Esophagus (tissue), 2 donors: ENCODE results near the gene SLCO1A2. TPM values are rescaled to one million over a fixed set of nuclear protein-coding genes. Genes with fewer than 3 reads are reported as not detected.

Experiments used
- H3K27ac ChIP-seq, 2 donors: one replicate each; pipeline ENCODE4 v1.5.1; 2013; ENCODE audit warnings: low read depth in 2 of 2, mild to moderate bottlenecking in 2 of 2, inconsistent platforms in 1 of 2, low read length in 1 of 2, moderate library complexity in 1 of 2
- H3K27me3 ChIP-seq, 2 donors: one replicate each; pipeline ENCODE4 v1.6.1; 2013; ENCODE audit warnings: low read length in 2 of 2, control low read depth in 1 of 2, mild to moderate bottlenecking in 1 of 2; ENCODE audit not compliant: insufficient read depth in 2 of 2, control insufficient read depth in 1 of 2
- H3K36me3 ChIP-seq, 2 donors: one replicate each; pipeline ENCODE4 v1.6.1; 2013; ENCODE audit warnings: low read length in 1 of 2; ENCODE audit not compliant: control insufficient read depth in 2 of 2, insufficient read depth in 2 of 2
- H3K4me1 ChIP-seq, 2 donors: one replicate each; pipeline ENCODE4 v1.6.1; 2013; ENCODE audit warnings: low read length in 1 of 2; ENCODE audit not compliant: control insufficient read depth in 2 of 2, insufficient read depth in 2 of 2
- H3K4me3 ChIP-seq, 2 donors: one replicate each; pipeline ENCODE4 v1.5.1; 2013; ENCODE audit warnings: low read length in 2 of 2, mild to moderate bottlenecking in 2 of 2, low read depth in 1 of 2, moderate library complexity in 1 of 2
- H3K9me3 ChIP-seq, 2 donors: one replicate each; pipeline ENCODE4 v1.6.1; 2013; ENCODE audit warnings: mild to moderate bottlenecking in 2 of 2, low read depth in 1 of 2, low read length in 1 of 2, moderate library complexity in 1 of 2; ENCODE audit not compliant: control insufficient read depth in 2 of 2, insufficient read depth in 1 of 2
- WGBS, 2 donors: extraction: QIAGEN DNeasy Blood & Tissue Kit; methylation state at CpG; one replicate each; pipeline ENCODE4 v1.1.7; 2013; 5-methylcytosine and 5-hydroxymethylcytosine counted together
- polyA plus RNA-seq, 2 donors: library from polyadenylated mRNA; stranded (reverse); fragments of 200-250 nt; gene quantifications; one replicate each; pipeline ENCODE4 v1.2.3, GENCODE V29; 2013
- donor health status: healthy with polysubstance abuse.
- donor health status: Bipolar disorder and iron deficiency.

Gene SLCO1A2
- polyA plus RNA-seq, 2 donors = not detected

GRCh38 chr12:21234395-21234794 lies 100.3 kb downstream of the SLCO1A2 start:
- H3K4me1 ChIP-seq = no peaks in the 10 kb centered on the region
- no peak overlapping the region for H3K4me3 ChIP-seq
- 71 to 73% methylated on average over 5 of the region's 5 CpGs for WGBS, 2 donors
- H3K36me3 ChIP-seq = no peaks in the 10 kb centered on the region
- no peak overlapping the region for H3K27ac ChIP-seq
- H3K9me3 ChIP-seq = peaks cover 2 to 3% of the 10 kb centered on the region in 2 donors
- no peaks in the 10 kb centered on the region for H3K27me3 ChIP-seq

DNA sequence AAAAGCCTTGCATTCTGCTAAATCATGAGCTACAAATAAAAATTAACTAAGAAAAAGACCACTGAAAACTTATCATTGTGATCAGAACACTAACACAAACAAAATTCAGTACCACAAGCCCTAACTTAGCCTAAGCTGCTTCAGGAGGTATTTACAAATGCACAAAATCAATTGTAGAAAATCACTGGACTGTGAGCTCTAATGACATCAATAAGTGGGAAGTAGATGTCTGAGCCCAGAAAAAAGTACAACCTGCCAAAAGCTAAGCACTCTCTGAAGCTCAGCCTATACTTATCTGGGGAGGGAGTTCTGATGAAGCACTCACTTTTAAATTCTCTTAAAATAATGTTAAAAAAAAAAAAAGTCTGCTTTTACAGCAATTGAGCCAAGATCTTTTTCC lies 110.8 kb downstream of the SLCO1A2 start:
- no peak overlapping the region for H3K4me3 ChIP-seq
- H3K36me3 ChIP-seq = no peaks in the 10 kb centered on the region

GRCh38 chr12:21221778-21222177 lies 112.9 kb downstream of the SLCO1A2 start:
- Histone ChIP-seq H3K27ac (no peak overlapping the region), H3K27me3 (no peaks in the 10 kb centered on the region), H3K4me3 (no peak overlapping the region), H3K36me3 (no peaks in the 10 kb centered on the region), H3K4me1 (no peaks in the 10 kb centered on the region), H3K9me3 (no peaks in the 10 kb centered on the region)

More for the DNA sequence above, 110.8 kb downstream of the SLCO1A2 start:
- Histone ChIP-seq H3K27ac (no peak overlapping the region), H3K9me3 (no peaks in the 10 kb centered on the region), H3K27me3 (no peaks in the 10 kb centered on the region), H3K4me1 (no peaks in the 10 kb centered on the region)

DNA sequence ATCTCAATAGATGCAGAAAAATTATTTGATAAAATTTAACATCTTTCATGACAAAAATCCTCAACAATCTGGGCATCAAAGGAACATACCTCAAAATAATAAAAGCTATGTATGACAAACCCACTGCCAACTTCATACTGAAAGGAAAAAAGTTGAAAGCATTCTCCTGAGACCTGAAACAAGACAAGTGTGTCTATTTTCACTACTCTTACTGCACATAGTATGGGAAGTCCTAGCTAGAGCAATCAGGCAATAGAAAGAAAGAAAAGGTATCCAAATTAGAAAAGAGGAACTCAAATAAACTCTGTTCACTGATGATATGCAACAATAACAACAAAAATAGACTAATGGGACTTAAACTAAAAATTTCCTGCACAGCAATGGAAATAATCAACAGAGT lies 113.6 kb downstream of the SLCO1A2 start:
- Histone ChIP-seq H3K4me1 (no peaks in the 10 kb centered on the region), H3K9me3 (no peaks in the 10 kb centered on the region), H3K36me3 (no peaks in the 10 kb centered on the region), H3K4me3 (no peak overlapping the region), H3K27ac (no peak overlapping the region), H3K27me3 (no peaks in the 10 kb centered on the region)

DNA sequence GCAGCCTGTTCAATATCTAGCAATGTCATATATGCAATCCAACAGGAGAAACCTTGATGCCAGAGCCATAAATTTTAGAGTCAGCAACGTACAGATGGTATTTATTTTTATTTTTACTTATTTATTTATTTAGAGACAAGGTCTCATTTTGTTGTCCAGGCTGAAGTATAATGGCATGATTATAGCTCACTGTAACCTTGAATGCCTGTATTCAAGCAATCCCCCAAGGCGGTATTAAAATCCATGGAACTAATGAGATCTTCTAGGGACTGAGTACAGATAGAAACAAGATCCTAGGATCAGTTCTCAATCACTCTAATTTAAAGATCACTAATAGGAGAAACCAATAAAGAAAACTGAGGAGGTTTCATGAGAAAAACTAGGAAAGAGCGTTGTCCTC lies 114.5 kb downstream of the SLCO1A2 start:
- Histone ChIP-seq H3K4me3 (no peak overlapping the region), H3K9me3 (no peaks in the 10 kb centered on the region), H3K27ac (no peak overlapping the region), H3K4me1 (no peaks in the 10 kb centered on the region), H3K27me3 (no peaks in the 10 kb centered on the region), H3K36me3 (no peaks in the 10 kb centered on the region)
- WGBS, 2 donors = 67 to 68% methylated on average over 3 of the region's 3 CpGs

DNA sequence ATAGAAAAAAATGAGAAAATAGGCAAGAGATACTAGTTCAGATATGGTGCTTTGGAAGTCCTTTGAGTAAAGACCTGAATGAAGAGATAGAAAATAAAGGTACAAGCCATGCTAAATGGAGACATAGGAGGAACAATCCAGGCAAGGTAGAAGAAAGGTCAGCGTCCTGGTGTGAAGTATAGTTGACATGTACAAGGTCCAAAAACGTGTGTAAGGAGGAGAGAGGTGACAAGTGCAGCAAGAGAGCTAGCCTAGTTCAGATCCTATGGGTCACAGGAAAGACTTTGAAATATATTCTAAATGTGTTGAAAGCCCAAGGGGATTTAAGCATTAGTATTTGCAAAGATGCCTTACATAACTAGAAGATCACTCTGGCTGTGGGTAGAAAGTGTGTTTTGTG lies 115.5 kb downstream of the SLCO1A2 start:
- WGBS, 2 donors = 34 to 42% methylated on average over 2 of the region's 2 CpGs
- no peak overlapping the region for H3K27ac ChIP-seq
- H3K4me3 ChIP-seq = no peak overlapping the region

More for the DNA sequence above, 115.5 kb downstream of the SLCO1A2 start:
- no peaks in the 10 kb centered on the region for H3K9me3 ChIP-seq
- H3K4me1 ChIP-seq = no peaks in the 10 kb centered on the region
- no peaks in the 10 kb centered on the region for H3K27me3 ChIP-seq
- no peaks in the 10 kb centered on the region for H3K36me3 ChIP-seq

Other genes starting within 250 kb of the SLCO1A2 start
- gene SLCO1B1, start 203.7 kb downstream of the SLCO1A2 start, polyA plus RNA-seq = not detected
- under 1 TPM in 1 of 2 donors, not detected in 1; 0.05 TPM for gene IAPP, start 38.0 kb upstream of the SLCO1A2 start, polyA plus RNA-seq
- gene PYROXD1, start 102.7 kb upstream of the SLCO1A2 start, polyA plus RNA-seq = 10 to 100 TPM; 11.0 to 12.0 TPM
- 1 to 10 TPM; 7.0 to 9.7 TPM for gene RECQL, start 166.7 kb upstream of the SLCO1A2 start, polyA plus RNA-seq
- gene GOLT1B, start 166.9 kb upstream of the SLCO1A2 start, polyA plus RNA-seq = 10 to 100 TPM; 11.3 to 12.1 TPM
- gene SPX, start 191.4 kb upstream of the SLCO1A2 start, polyA plus RNA-seq = under 1 TPM in 1 of 2 donors, not detected in 1; 0.02 TPM